Activated CD4-positive, alpha-beta T cell treated with anti-CD3 and anti-CD28 coated beads, Interleukin-2, amount 10 ng/mL, durations not matched to agents 7 days and 5 days (primary cell): Measurements from ENCODE around the gene PIK3C2A. TPM values are rescaled to one million over a fixed set of nuclear protein-coding genes. Genes with fewer than 3 reads are reported as not detected.

Experiments
- CTCF ChIA-PET: fragments of 350-600 bp; sonication (Branson Sonifier 250); formaldehyde crosslinking; loops from one replicate; lab custom pipeline; 2021; ENCODE audit warnings: antibody characterized with exemption; lab: Charles Lee
- POLR2A ChIA-PET: fragments of 350-600 bp; sonication (Branson Sonifier 250); formaldehyde crosslinking; loops from one replicate; lab custom pipeline; 2021; ENCODE audit warnings: antibody characterized with exemption; lab: Charles Lee
- DNase-seq: peaks from one replicate; pipeline ENCODE4 v3.0.0-alpha.2; 2020
- H3K27ac Mint-ChIP-seq: one replicate; pipeline ENCODE4 v1.8.0; 2021; ENCODE audit warnings: mild to moderate bottlenecking, moderate library complexity, mixed read lengths
- H3K27me3 Mint-ChIP-seq: one replicate; pipeline ENCODE4 v1.8.0; 2021; ENCODE audit warnings: mixed read lengths
- H3K36me3 Mint-ChIP-seq: one replicate; pipeline ENCODE4 v1.8.0; 2021; ENCODE audit warnings: low read depth, mixed read lengths
- H3K4me1 Mint-ChIP-seq: one replicate; pipeline ENCODE4 v1.8.0; 2021; ENCODE audit warnings: mixed read lengths
- H3K4me3 Mint-ChIP-seq: one replicate; pipeline ENCODE4 v1.8.0; 2021; ENCODE audit warnings: mild to moderate bottlenecking, moderate library complexity, mixed read lengths
- H3K9me3 Mint-ChIP-seq: one replicate; pipeline ENCODE4 v1.8.0; 2021; ENCODE audit warnings: mixed read lengths
- total RNA-seq, 2 experiments: library from RNA; stranded (reverse); gene quantifications; one replicate each; pipeline ENCODE4 v1.2.3, GENCODE V29; 2021

PIK3C2A gene
- total RNA-seq, 2 experiments from 2014 or later = 19.8 to 24.4 TPM

DNA sequence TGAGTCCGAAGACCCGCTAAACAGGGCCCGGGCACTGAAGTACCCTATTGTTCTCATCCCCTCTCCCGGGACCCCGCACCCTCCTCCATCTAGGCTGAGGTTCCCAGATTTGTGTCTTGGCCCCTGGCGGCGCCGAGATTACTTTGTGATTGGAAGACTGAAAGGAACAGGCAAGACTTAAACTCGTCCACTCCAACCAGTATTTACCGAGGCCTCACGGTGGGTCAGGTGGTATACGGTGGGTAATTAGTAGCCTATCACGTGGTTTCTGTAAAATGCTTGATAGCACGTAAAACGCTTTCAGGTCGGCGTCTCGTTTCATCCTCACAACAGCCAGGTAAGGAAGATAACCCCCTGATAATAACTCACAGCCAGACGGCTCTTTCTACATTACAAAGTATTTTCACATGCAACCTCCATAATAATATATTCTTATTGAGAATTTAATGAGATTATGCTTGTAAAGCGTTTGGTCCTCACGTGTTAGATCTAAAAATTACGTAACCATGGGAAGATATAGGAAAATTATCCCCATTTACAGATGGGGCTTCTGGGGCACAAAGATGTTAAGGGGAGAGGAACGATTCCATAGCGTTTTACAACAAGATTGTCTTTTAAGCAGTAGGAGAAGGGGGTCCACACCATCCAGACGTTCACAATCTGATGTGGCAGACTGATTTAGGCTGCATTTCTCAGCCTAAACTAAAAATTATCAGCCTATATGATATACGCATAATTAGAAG is 642 bp upstream of the PIK3C2A start:
- POLR2A ChIA-PET = no interaction called here
- H3K27me3 Mint-ChIP-seq = no peaks in the 10 kb centered on the region
- peaks cover 32% of the 10 kb centered on the region for H3K4me1 Mint-ChIP-seq

GRCh38 chr11:17206463-17206862 is 1.3 kb downstream of the PIK3C2A start:
- Mint-ChIP-seq H3K27ac (peak overlapping the region; percentile 98), H3K9me3 (no peaks in the 10 kb centered on the region), H3K27me3 (no peaks in the 10 kb centered on the region), H3K36me3 (peaks cover 2% of the 10 kb centered on the region), H3K4me1 (peaks cover 32% of the 10 kb centered on the region), H3K4me3 (peak overlapping the region; percentile 90)
- POLR2A ChIA-PET = interaction anchor here (0.5 kb wide), 1 partner anchor 15 kb away, joined by 3 read pairs; no protein-coding TSS in a partner anchor
- DNase-seq = no peak
- CTCF ChIA-PET = no interaction called here

More for the DNA sequence above, 642 bp upstream of the PIK3C2A start:
- CTCF ChIA-PET = interaction anchor here (0.9 to 1.0 kb wide), 3 partner anchors 11 to 22 kb away, joined by 4 read pairs; no protein-coding TSS in a partner anchor
- H3K27ac Mint-ChIP-seq = peak overlapping the region; percentile 98
- peak overlapping the region; percentile 90 for H3K4me3 Mint-ChIP-seq
- H3K36me3 Mint-ChIP-seq = no peaks in the 10 kb centered on the region
- no peaks in the 10 kb centered on the region for H3K9me3 Mint-ChIP-seq
- DNase-seq = peak; percentile 48

DNA sequence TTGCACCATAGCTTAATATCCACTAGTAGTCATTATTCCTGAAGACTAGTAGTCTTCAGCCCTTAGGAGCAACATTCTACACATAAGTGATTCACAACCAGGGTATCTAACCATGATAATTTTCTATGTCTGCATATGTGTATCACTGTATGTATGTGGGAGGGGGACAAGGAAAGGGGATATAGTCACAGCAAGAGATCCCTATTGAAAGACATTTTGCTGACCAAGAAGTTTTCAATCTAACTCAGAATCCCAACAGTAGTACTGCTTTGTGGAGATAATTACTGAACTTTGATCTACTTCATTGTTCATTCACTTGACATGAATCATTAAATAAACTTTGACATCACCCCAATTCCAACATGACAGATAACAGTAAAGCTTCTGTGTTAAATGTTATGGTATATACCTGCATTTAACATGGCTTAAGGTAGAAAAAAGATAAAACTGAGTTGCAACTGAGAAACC is 10.3 kb downstream of the PIK3C2A start:
- no peaks in the 10 kb centered on the region for H3K9me3 Mint-ChIP-seq
- H3K27me3 Mint-ChIP-seq = no peaks in the 10 kb centered on the region
- no peak overlapping the region for H3K27ac Mint-ChIP-seq
- CTCF ChIA-PET = no interaction called here
- POLR2A ChIA-PET = no interaction called here
- no peak for DNase-seq
- no peak overlapping the region for H3K4me3 Mint-ChIP-seq
- peaks cover 6% of the 10 kb centered on the region for H3K36me3 Mint-ChIP-seq
- no peaks in the 10 kb centered on the region for H3K4me1 Mint-ChIP-seq

DNA sequence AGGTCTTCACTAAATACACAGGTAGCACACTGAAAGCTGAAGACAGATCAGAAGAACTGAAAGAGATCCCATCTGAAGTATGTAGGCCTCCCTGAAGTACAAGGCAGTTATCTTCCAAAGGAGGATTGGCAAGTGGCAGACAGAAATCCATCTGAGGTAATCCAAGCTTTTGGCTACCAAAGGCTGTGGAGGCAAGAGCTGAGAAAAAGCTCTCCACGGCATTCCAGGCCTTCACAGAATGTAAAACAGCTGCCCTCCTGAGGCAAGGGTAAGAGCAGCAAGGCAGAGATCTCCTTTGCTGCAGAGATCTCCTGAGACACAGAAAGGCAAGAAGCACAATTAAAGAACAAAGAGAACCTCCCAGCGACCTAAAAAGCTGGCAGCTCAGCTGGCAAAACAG is 19.1 kb downstream of the PIK3C2A start:
- Mint-ChIP-seq H3K9me3 (no peaks in the 10 kb centered on the region), H3K4me1 (no peaks in the 10 kb centered on the region), H3K4me3 (no peak overlapping the region), H3K27me3 (no peaks in the 10 kb centered on the region), H3K36me3 (peaks cover 8% of the 10 kb centered on the region), H3K27ac (no peak overlapping the region)
- no peak for DNase-seq
- ChIA-PET POLR2A (no interaction called here), CTCF (interaction anchor here (1.2 kb wide), 1 partner anchor 27 kb away, joined by 3 read pairs; no protein-coding TSS in a partner anchor)

DNA sequence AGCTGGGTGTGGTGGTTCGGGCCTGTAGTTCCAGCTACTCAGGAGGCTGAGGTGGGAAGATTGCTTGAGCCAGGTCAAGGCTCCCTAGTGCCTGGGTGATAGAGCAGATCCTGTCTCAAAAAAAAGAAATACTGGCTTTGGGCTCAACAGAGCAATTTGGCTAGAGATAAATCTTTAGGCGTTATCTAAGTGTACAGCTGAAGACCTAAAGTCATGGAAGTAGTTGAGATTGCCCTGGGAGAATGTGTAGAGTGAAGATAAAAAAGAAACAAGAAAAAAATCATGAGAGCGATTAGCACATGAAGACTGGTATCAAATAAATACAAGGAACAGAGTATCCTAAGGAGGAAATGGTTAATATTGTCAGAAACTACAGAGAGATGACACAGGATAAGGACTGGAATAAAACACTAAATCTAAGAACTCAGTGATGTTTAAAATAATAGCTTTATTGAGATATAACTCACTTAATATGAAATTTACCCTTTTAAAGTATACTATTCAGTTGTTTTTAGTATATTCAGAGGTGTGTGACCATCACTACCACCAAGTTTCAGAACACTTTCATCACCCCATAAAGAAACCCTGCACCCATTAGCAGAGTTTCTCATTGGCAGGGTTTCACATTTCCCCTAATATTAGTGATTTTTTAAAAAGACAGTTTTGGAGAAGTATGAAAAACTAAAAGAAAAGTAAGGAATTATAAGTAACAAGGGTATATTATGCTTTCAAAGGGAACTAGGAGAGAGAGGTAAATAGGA is 20.7 kb downstream of the PIK3C2A start:
- Mint-ChIP-seq H3K9me3 (no peaks in the 10 kb centered on the region), H3K4me3 (no peak overlapping the region), H3K36me3 (peaks cover 6% of the 10 kb centered on the region), H3K27me3 (no peaks in the 10 kb centered on the region), H3K4me1 (no peaks in the 10 kb centered on the region), H3K27ac (no peak overlapping the region)
- ChIA-PET CTCF (interaction anchor here (0.6 kb wide), 1 partner anchor 92 kb away, joined by 4 read pairs; no protein-coding TSS in a partner anchor), POLR2A (no interaction called here)
- no peak for DNase-seq

- no peak for DNase-seq
- Mint-ChIP-seq H3K4me3 (no peak overlapping the region), H3K27ac (no peak overlapping the region), H3K4me1 (no peaks in the 10 kb centered on the region), H3K36me3 (peaks cover 8% of the 10 kb centered on the region), H3K27me3 (no peaks in the 10 kb centered on the region), H3K9me3 (no peaks in the 10 kb centered on the region)
- ChIA-PET POLR2A (no interaction called here), CTCF (no interaction called here)
Measured at GRCh38 chr11:17185938-17186337, 21.8 kb downstream of the PIK3C2A start.

GRCh38 chr11:17184882-17185587 is 22.8 kb downstream of the PIK3C2A start:
- Mint-ChIP-seq H3K27me3 (no peaks in the 10 kb centered on the region), H3K27ac (no peak overlapping the region), H3K4me3 (no peak overlapping the region), H3K9me3 (no peaks in the 10 kb centered on the region), H3K4me1 (no peaks in the 10 kb centered on the region), H3K36me3 (peaks cover 6% of the 10 kb centered on the region)
- DNase-seq = no peak
- ChIA-PET POLR2A (no interaction called here), CTCF (no interaction called here)

- Mint-ChIP-seq H3K4me3 (no peak overlapping the region), H3K9me3 (no peaks in the 10 kb centered on the region), H3K4me1 (no peaks in the 10 kb centered on the region), H3K36me3 (peaks cover 6% of the 10 kb centered on the region), H3K27me3 (no peaks in the 10 kb centered on the region), H3K27ac (no peak overlapping the region)
- CTCF ChIA-PET = no interaction called here
- POLR2A ChIA-PET = no interaction called here
- DNase-seq = no peak
Measured at GRCh38 chr11:17183836-17184235, 23.9 kb downstream of the PIK3C2A start.

- no peak for DNase-seq
- Mint-ChIP-seq H3K36me3 (peaks cover 3% of the 10 kb centered on the region), H3K4me3 (no peak overlapping the region), H3K27ac (no peak overlapping the region), H3K4me1 (no peaks in the 10 kb centered on the region), H3K9me3 (no peaks in the 10 kb centered on the region), H3K27me3 (no peaks in the 10 kb centered on the region)
- CTCF ChIA-PET = no interaction called here
- POLR2A ChIA-PET = no interaction called here
Measured at GRCh38 chr11:17179970-17180369, 27.8 kb downstream of the PIK3C2A start.

DNA sequence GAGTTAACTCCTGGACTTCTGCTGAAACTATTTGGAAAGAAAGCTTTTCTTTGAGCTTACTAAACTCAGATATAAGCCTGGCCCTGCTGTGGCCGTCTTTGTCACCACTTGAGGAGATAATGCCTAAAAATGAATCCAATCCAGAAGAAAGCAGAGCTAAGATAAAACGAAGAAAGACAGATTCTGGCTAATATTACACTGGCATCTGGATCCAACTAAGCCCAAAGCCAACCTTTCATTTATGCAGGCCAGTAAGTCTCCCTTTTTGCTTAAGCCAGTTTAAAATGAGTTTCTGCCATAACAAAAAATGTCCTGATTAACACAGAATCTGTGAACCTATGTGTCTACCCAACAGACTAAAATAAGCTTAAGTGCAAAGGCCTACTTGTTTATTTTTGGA is 34.5 kb downstream of the PIK3C2A start:
- CTCF ChIA-PET = no interaction called here
- no peaks in the 10 kb centered on the region for H3K27me3 Mint-ChIP-seq
- H3K4me3 Mint-ChIP-seq = no peak overlapping the region
- peaks cover 12% of the 10 kb centered on the region for H3K36me3 Mint-ChIP-seq
- H3K4me1 Mint-ChIP-seq = no peaks in the 10 kb centered on the region
- H3K27ac Mint-ChIP-seq = no peak overlapping the region
- no peaks in the 10 kb centered on the region for H3K9me3 Mint-ChIP-seq
- POLR2A ChIA-PET = no interaction called here
- DNase-seq = no peak

DNA sequence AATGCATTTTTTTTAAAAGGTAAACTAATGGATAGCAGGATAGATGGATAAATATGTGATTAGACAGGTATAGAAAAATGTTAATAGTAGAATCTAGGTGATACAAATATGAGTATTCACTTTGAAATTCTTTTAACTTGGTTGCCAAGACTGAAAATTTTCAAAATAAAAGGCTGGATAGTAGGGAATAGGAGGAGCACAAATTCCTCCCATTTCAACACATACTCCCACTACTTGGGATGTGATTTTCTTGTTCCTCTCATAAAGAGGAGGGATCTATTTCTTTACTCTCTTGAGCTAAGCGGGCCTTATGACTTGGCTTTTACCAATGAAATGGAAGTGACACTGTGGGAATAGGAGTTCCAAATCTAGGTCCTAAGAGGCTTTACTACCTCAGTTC is 35.9 kb downstream of the PIK3C2A start:
- peaks cover 17% of the 10 kb centered on the region for H3K36me3 Mint-ChIP-seq
- no peaks in the 10 kb centered on the region for H3K9me3 Mint-ChIP-seq
- no peaks in the 10 kb centered on the region for H3K27me3 Mint-ChIP-seq
- H3K27ac Mint-ChIP-seq = no peak overlapping the region
- H3K4me3 Mint-ChIP-seq = no peak overlapping the region
- ChIA-PET POLR2A (no interaction called here), CTCF (interaction anchor here (1.3 kb wide), 1 partner anchor 20 kb away, joined by 4 read pairs; no protein-coding TSS in a partner anchor)
- no peak for DNase-seq
- no peaks in the 10 kb centered on the region for H3K4me1 Mint-ChIP-seq

GRCh38 chr11:17171343-17171742 is 36.4 kb downstream of the PIK3C2A start:
- no peaks in the 10 kb centered on the region for H3K9me3 Mint-ChIP-seq
- ChIA-PET CTCF (interaction anchor here (0.5 to 1.3 kb wide), 2 partner anchors 20 to 94 kb away, joined by 3 to 4 read pairs; partner anchors contain the start of gene RPS13), POLR2A (no interaction called here)
- DNase-seq = no peak
- no peak overlapping the region for H3K4me3 Mint-ChIP-seq
- H3K27ac Mint-ChIP-seq = no peak overlapping the region
- H3K36me3 Mint-ChIP-seq = peaks cover 17% of the 10 kb centered on the region
- no peaks in the 10 kb centered on the region for H3K27me3 Mint-ChIP-seq
- H3K4me1 Mint-ChIP-seq = no peaks in the 10 kb centered on the region
